ENCODE results near the gene ZNF691. TPM values are rescaled to one million over a fixed set of nuclear protein-coding genes. Genes with fewer than 3 reads are reported as not detected.

ZNF691 gene
- polyA plus RNA-seq, 2 of the 4 experiments (the other 2 are of a cell fraction) = 4.8 to 6.2 TPM

- H3K27ac ChIP-seq = no peak overlapping the region
- ATAC-seq (no peak), DNase-seq (ENCODE audit: low read depth in 1 of 2, low spot score in 1 of 2) (no peak), FAIRE-seq (no peak)
- WGBS (ENCODE audit: missing lambda C conversion rate) = 90% methylated on average over 26 of the region's 31 CpGs
- no peak for TF ChIP-seq ZFP36 (IDR thresholded peaks at IDR 0.05; ENCODE audit: borderline replicate concordance, partially characterized antibody)
- TF ChIP-seq E2F6 (IDR thresholded peaks at IDR 0.05; ENCODE audit: borderline replicate concordance, low read depth) = no peak
- TF ChIP-seq RCOR1 (IDR thresholded peaks at IDR 0.05; ENCODE audit: low read depth, low read length) = no peak
- TF ChIP-seq HEYL (CRISPR knock-in tag; IDR thresholded peaks at IDR 0.05) = no peak
- TF ChIP-seq EHF (CRISPR knock-in tag; IDR thresholded peaks at IDR 0.05) = no peak
- TF ChIP-seq ATOH8 (CRISPR knock-in tag; IDR thresholded peaks at IDR 0.05; ENCODE audit: low read depth) = no peak
- POLR2A ChIA-PET = no interaction called here
- no peak overlapping the region for H3K4me2 ChIP-seq
- no peak overlapping the region for H3K4me3 ChIP-seq
- CTCF ChIA-PET = interaction anchor here (1.3 kb wide), 1 partner anchor 11 kb away, joined by 3 read pairs; no protein-coding TSS in a partner anchor
- no peaks in the 10 kb centered on the region for H3K4me1 ChIP-seq
- H3K9me3 ChIP-seq = no peaks in the 10 kb centered on the region
These were observed 41.7 kb downstream of the ZNF691 start for GRCh38 chr1:42888013-42888633.

GRCh38 chr1:42889264-42889663 is 42.9 kb downstream of the ZNF691 start:
- ChIA-PET POLR2A (no interaction called here), CTCF (no interaction called here)
- no peak overlapping the region for H3K4me3 ChIP-seq
- TF ChIP-seq GATA3 (IDR thresholded peaks at IDR 0.05; ENCODE audit: borderline replicate concordance) = no peak
- no peak for TF ChIP-seq HOXA7 (CRISPR knock-in tag; IDR thresholded peaks at IDR 0.05)
- TF ChIP-seq MAZ (IDR thresholded peaks at IDR 0.05; ENCODE audit: borderline replicate concordance, low read depth, low read length) = no peak
- no peak for TF ChIP-seq RFX5 (IDR thresholded peaks at IDR 0.05)
- TF ChIP-seq JUNB (IDR thresholded peaks at IDR 0.05) = no peak
- TF ChIP-seq POLR2A (IDR thresholded peaks at IDR 0.05; ENCODE audit: low read length) = no peak
- TF ChIP-seq HES2 (IDR thresholded peaks at IDR 0.05) = no peak
- no peak for TF ChIP-seq HOXB5 (CRISPR knock-in tag; IDR thresholded peaks at IDR 0.05)
- TF ChIP-seq ELK1 (IDR thresholded peaks at IDR 0.05; ENCODE audit: low read depth, low read length) = no peak
- no peak for TF ChIP-seq CBX2 (IDR thresholded peaks at IDR 0.05; ENCODE audit: borderline replicate concordance, low read depth)
- no peak for TF ChIP-seq EHF (CRISPR knock-in tag; IDR thresholded peaks at IDR 0.05)
- TF ChIP-seq MAFK (IDR thresholded peaks at IDR 0.05; ENCODE audit: partially characterized antibody) = no peak
- no peak for TF ChIP-seq CHD2 (IDR thresholded peaks at IDR 0.05; ENCODE audit: low read length, partially characterized antibody)
- no peak for TF ChIP-seq KDM1A (IDR thresholded peaks at IDR 0.05; ENCODE audit: low read depth)
- TF ChIP-seq HMGXB4 (CRISPR knock-in tag; IDR thresholded peaks at IDR 0.05; ENCODE audit: borderline replicate concordance) = no peak
- TF ChIP-seq ZSCAN20 (CRISPR knock-in tag; IDR thresholded peaks at IDR 0.05) = no peak
- 66% methylated on average over 4 of the region's 4 CpGs for WGBS (ENCODE audit: missing lambda C conversion rate)
- H3K27ac ChIP-seq = no peak overlapping the region
- no peaks in the 10 kb centered on the region for H3K4me1 ChIP-seq
- H3K9me3 ChIP-seq = no peaks in the 10 kb centered on the region
- ATAC-seq (no peak), DNase-seq (ENCODE audit: low read depth in 1 of 2, low spot score in 1 of 2) (no peak), FAIRE-seq (no peak)
- no peak overlapping the region for H3K4me2 ChIP-seq

Measured in A549 (cell line).